ENCODE results near the gene CST6.

DNA sequence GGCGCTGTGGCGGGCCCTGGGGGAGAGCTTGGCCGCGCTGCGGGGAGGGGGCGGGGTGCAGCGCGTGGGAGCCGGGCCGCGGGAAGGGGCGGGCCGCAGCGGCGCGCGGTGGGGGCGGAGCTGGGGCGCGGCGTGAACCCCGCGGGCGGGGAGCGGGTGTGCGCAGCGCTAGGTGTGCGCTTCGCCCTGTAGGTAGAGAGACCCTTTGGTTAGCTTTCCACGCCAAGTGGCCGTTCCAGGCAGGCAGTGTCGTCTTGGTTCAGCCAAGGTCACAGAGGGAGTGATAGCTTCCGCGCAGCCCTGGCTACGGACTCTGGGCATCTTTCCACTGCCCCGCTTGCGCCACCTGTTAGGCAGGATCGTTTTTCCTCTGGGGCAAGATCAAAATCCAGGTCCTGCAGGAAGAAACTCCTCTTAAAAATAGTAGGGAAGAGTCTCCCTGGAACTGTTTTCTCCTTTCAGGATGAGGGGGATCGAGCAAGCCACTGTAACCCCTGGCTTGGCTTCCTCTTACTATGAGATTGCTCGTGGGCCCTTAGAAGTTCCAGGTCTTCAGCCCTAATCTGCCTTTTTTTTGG, 9.1 kb upstream of the CST6 start:
- TF ChIP-seq, protein P1, sequence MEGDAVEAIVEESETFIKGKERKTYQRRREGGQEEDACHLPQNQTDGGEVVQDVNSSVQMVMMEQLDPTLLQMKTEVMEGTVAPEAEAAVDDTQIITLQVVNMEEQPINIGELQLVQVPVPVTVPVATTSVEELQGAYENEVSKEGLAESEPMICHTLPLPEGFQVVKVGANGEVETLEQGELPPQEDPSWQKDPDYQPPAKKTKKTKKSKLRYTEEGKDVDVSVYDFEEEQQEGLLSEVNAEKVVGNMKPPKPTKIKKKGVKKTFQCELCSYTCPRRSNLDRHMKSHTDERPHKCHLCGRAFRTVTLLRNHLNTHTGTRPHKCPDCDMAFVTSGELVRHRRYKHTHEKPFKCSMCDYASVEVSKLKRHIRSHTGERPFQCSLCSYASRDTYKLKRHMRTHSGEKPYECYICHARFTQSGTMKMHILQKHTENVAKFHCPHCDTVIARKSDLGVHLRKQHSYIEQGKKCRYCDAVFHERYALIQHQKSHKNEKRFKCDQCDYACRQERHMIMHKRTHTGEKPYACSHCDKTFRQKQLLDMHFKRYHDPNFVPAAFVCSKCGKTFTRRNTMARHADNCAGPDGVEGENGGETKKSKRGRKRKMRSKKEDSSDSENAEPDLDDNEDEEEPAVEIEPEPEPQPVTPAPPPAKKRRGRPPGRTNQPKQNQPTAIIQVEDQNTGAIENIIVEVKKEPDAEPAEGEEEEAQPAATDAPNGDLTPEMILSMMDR (IDR thresholded peaks at IDR 0.05; ENCODE audit: low read length) = peak; percentile 28
- TF ChIP-seq EZH2 (IDR thresholded peaks at IDR 0.05; ENCODE audit: borderline replicate concordance, low read length) = no peak

Data from OCI-LY1 (cell line).